ENCODE measurements around the gene UQCRC2. TPM values are rescaled to one million over a fixed set of nuclear protein-coding genes. Genes with fewer than 3 reads are reported as not detected.

The UQCRC2 gene
- polyA plus RNA-seq, 1 donor (not counting 4 experiments of a cell fraction or from before 2014, with no cell fraction given): 255 TPM

DNA sequence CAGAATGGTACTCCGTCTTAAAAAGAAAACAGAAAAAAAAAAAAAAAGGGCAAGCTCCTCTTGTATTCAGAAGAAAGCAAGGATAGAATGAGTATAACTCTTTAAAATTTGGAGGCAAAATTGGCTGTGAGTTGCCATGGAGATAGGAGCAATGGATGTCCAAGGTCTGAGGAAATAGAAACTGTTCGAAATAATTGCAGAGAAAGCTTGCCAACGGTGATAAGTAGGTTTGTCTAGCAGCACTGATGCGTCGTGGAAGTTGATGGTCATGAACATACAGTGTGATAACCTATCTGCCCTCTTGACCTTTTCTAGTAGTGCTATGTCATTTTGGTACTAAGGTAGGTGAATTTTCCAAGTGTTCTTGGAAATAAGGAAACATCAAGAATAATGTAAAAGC is 57.7 kb downstream of the UQCRC2 start:
- Histone ChIP-seq H4K20me1 (ENCODE audit: control insufficient read depth, extremely low read depth, insufficient read depth, low read length) (peaks cover 7% of the 10 kb centered on the region), H3K36me3 (ENCODE audit: control insufficient read depth in 2 of 2, extremely low read depth in 1 of 2, insufficient read depth in 2 of 2, low read length in 2 of 2) (peaks cover 0 to 3% of the 10 kb centered on the region in 2 experiments), H2AFZ (ENCODE audit: control insufficient read depth, low read length) (no peak overlapping the region), H3K4me3 (ENCODE audit: control insufficient read depth in 2 of 3, extremely low read depth in 1 of 3, insufficient read depth in 2 of 3, low read depth in 1 of 3, low read length in 3 of 3) (peak overlapping the region in 1 of 3 experiments; percentile 31), H3K27ac (ENCODE audit: control insufficient read depth, insufficient read depth, low read length) (no peak overlapping the region), H3K9me3 (ENCODE audit: control insufficient read depth, low read depth, low read length) (no peaks in the 10 kb centered on the region), H3K9me1 (ENCODE audit: control insufficient read depth, extremely low read depth, insufficient read depth, low read length) (peaks cover 8% of the 10 kb centered on the region), H3K4me2 (ENCODE audit: control insufficient read depth, extremely low read depth, insufficient read depth, low read depth, low read length) (peak overlapping the region; percentile 14), H3K4me1 (ENCODE audit: control insufficient read depth, extremely low read depth, insufficient read depth, low read length) (peaks cover 32% of the 10 kb centered on the region), H3K27me3 (ENCODE audit: control insufficient read depth, extremely low read depth, insufficient read depth, low read length) (no peaks in the 10 kb centered on the region), H3K79me2 (ENCODE audit: control insufficient read depth, insufficient read depth, low read length) (peaks cover 84% of the 10 kb centered on the region), H3K9ac (ENCODE audit: control insufficient read depth, extremely low read depth, insufficient read depth, low read length) (no peak overlapping the region)
- DNase-seq (ENCODE audit: low read depth, low spot score) (no peak), FAIRE-seq (no peak)
- TF ChIP-seq EZH2 (IDR thresholded peaks at IDR 0.05; ENCODE audit: low read length): no peak
- TF ChIP-seq, protein P1, sequence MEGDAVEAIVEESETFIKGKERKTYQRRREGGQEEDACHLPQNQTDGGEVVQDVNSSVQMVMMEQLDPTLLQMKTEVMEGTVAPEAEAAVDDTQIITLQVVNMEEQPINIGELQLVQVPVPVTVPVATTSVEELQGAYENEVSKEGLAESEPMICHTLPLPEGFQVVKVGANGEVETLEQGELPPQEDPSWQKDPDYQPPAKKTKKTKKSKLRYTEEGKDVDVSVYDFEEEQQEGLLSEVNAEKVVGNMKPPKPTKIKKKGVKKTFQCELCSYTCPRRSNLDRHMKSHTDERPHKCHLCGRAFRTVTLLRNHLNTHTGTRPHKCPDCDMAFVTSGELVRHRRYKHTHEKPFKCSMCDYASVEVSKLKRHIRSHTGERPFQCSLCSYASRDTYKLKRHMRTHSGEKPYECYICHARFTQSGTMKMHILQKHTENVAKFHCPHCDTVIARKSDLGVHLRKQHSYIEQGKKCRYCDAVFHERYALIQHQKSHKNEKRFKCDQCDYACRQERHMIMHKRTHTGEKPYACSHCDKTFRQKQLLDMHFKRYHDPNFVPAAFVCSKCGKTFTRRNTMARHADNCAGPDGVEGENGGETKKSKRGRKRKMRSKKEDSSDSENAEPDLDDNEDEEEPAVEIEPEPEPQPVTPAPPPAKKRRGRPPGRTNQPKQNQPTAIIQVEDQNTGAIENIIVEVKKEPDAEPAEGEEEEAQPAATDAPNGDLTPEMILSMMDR (optimal IDR thresholded peaks at IDR 0.05 in 1 of 3, IDR thresholded peaks at IDR 0.05 in 1 of 3, conservative IDR thresholded peaks at IDR 0.05 in 1 of 3; ENCODE audit: extremely low read depth in 1 of 3, insufficient read depth in 2 of 3, low read length in 3 of 3): no peak
- dilution Hi-C loops (cut with MboI; ENCODE audit: extremely low pct_ligation_motif_present, low sequenced_read_pairs): no loop called here

DNA sequence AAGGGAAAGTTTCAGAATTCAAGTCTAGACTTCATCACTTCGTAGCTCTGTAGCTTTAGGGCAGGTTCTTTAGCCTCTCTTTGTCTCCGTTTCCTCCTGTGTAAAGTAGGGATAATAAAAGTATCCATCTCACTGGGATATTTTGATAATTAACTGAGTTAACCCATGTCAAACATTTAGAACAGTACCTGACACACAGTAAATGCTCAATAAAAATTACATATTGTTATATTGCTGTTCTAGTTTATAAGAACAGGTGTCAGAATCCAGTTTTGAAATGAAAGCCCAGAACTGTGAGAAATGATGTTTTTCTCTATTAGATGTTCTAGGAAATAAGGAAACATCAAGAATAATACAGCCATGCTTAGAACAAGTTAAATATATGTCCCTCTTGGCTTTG is 59.1 kb downstream of the UQCRC2 start:
- DNase-seq (ENCODE audit: low read depth, low spot score) (no peak), FAIRE-seq (peak; percentile 34)
- no peak overlapping the region for H3K9ac ChIP-seq (ENCODE audit: control insufficient read depth, extremely low read depth, insufficient read depth, low read length)
- H3K79me2 ChIP-seq (ENCODE audit: control insufficient read depth, insufficient read depth, low read length): peaks cover 96% of the 10 kb centered on the region
- H3K27me3 ChIP-seq (ENCODE audit: control insufficient read depth, extremely low read depth, insufficient read depth, low read length): no peaks in the 10 kb centered on the region
- H4K20me1 ChIP-seq (ENCODE audit: control insufficient read depth, extremely low read depth, insufficient read depth, low read length): peaks cover 7% of the 10 kb centered on the region
- H2AFZ ChIP-seq (ENCODE audit: control insufficient read depth, low read length): no peak overlapping the region
- no peak overlapping the region for H3K27ac ChIP-seq (ENCODE audit: control insufficient read depth, insufficient read depth, low read length)
- peaks cover 0 to 3% of the 10 kb centered on the region in 2 experiments for H3K36me3 ChIP-seq (ENCODE audit: control insufficient read depth in 2 of 2, extremely low read depth in 1 of 2, insufficient read depth in 2 of 2, low read length in 2 of 2)
- H3K4me2 ChIP-seq (ENCODE audit: control insufficient read depth, extremely low read depth, insufficient read depth, low read depth, low read length): peak overlapping the region; percentile 62
- peaks cover 36% of the 10 kb centered on the region for H3K4me1 ChIP-seq (ENCODE audit: control insufficient read depth, extremely low read depth, insufficient read depth, low read length)
- H3K4me3 ChIP-seq (ENCODE audit: control insufficient read depth in 2 of 3, extremely low read depth in 1 of 3, insufficient read depth in 2 of 3, low read depth in 1 of 3, low read length in 3 of 3): no peak overlapping the region
- no peak for TF ChIP-seq EZH2 (IDR thresholded peaks at IDR 0.05; ENCODE audit: low read length)
- TF ChIP-seq, protein P1 (optimal IDR thresholded peaks at IDR 0.05 in 1 of 3, IDR thresholded peaks at IDR 0.05 in 1 of 3, conservative IDR thresholded peaks at IDR 0.05 in 1 of 3; ENCODE audit: extremely low read depth in 1 of 3, insufficient read depth in 2 of 3, low read length in 3 of 3): no peak
- dilution Hi-C loops (cut with MboI; ENCODE audit: extremely low pct_ligation_motif_present, low sequenced_read_pairs): no loop called here
- no peaks in the 10 kb centered on the region for H3K9me3 ChIP-seq (ENCODE audit: control insufficient read depth, low read depth, low read length)
- peaks cover 8% of the 10 kb centered on the region for H3K9me1 ChIP-seq (ENCODE audit: control insufficient read depth, extremely low read depth, insufficient read depth, low read length)
